Thyroid gland (tissue), 4 donors: Measurements from ENCODE around the gene MAP3K13.

Experiments
- POLR2A ChIP-seq, 2 donors: fragments of 450-650 bp; IDR thresholded peaks; one replicate each; pipeline ENCODE4 v1.6.1; 2017; ENCODE audit warnings: antibody characterized with exemption in 2 of 2, mild to moderate bottlenecking in 2 of 2, moderate library complexity in 1 of 2
- TF ChIP-seq, protein P1 (sequence below), 6 experiments: fragments of 200-600 bp in 3 of 6; fragments of 450-650 bp in 3 of 6; sonication (generic) in 3 of 6; IDR thresholded peaks; one replicate each; pipeline ENCODE4 v1.5.1; 2016 to 2019; ENCODE audit warnings: antibody characterized with exemption in 6 of 6, mild to moderate bottlenecking in 2 of 6, inconsistent platforms in 1 of 6, moderate library complexity in 1 of 6

DNA sequence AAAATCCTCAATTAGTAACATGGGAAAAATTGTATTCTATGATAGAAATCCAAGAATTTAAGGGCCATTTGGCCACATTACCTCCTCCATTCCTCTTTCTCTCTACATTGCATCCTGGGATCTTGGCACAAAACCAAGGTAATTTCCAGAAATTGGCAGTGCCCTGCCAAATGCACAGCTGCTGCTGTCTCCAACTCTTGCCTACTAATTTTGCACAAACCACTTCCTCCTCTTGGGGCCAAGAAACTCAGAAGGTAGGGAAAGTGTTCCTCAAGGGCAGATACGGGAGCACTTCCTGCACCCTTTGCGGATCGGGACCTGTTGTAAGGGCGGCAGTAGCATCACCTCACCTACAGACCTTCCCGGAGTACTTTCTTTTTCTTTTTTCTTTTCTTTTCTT is 57.8 kb downstream of the MAP3K13 start:
- TF ChIP-seq, protein P1, sequence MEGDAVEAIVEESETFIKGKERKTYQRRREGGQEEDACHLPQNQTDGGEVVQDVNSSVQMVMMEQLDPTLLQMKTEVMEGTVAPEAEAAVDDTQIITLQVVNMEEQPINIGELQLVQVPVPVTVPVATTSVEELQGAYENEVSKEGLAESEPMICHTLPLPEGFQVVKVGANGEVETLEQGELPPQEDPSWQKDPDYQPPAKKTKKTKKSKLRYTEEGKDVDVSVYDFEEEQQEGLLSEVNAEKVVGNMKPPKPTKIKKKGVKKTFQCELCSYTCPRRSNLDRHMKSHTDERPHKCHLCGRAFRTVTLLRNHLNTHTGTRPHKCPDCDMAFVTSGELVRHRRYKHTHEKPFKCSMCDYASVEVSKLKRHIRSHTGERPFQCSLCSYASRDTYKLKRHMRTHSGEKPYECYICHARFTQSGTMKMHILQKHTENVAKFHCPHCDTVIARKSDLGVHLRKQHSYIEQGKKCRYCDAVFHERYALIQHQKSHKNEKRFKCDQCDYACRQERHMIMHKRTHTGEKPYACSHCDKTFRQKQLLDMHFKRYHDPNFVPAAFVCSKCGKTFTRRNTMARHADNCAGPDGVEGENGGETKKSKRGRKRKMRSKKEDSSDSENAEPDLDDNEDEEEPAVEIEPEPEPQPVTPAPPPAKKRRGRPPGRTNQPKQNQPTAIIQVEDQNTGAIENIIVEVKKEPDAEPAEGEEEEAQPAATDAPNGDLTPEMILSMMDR (IDR thresholded peaks at IDR 0.05), result no peak
- no peak for TF ChIP-seq POLR2A (IDR thresholded peaks at IDR 0.05)
